Vagina (tissue), 2 donors: ENCODE results near the gene GOLGA1.

Experiments
- CTCF ChIP-seq, 3 experiments: fragments of 450-650 bp in 2 of 3; fragments of 200-600 bp in 1 of 3; sonication (generic) in 1 of 3; IDR thresholded peaks; one replicate each; pipeline ENCODE4 v1.5.1; 2017 to 2019; ENCODE audit warnings: antibody characterized with exemption in 3 of 3, mild to moderate bottlenecking in 2 of 3, moderate library complexity in 2 of 3
- POLR2AphosphoS5 ChIP-seq, 2 donors: sonication (generic); formaldehyde crosslinking; IDR thresholded peaks; one replicate each; pipeline ENCODE4 v1.9.0; 2017; ENCODE audit warnings: antibody characterized with exemption in 2 of 2, mild to moderate bottlenecking in 2 of 2, low read depth in 1 of 2; ENCODE audit not compliant: insufficient read depth in 1 of 2

- TF ChIP-seq CTCF (IDR thresholded peaks at IDR 0.05) (no peak), POLR2AphosphoS5 (IDR thresholded peaks at IDR 0.05; ENCODE audit: insufficient read depth in 1 of 2, low read depth in 1 of 2) (no peak)
Observed at GRCh38 chr9:124954255-124954654, 13.4 kb upstream of the GOLGA1 start.
